ENCODE measurements around the gene KCNB1.
A peak's percentile ranks its signal among the peaks of the same experiment; 100 is the strongest.

KCNB1 gene

GRCh38 chr20:49426395-49426794 lies 56.1 kb downstream of the KCNB1 start:
- TF ChIP-seq CTCF (IDR thresholded peaks at IDR 0.05; ENCODE audit: low read length, missing control alignments) = no peak
- no peak overlapping the region for H3K4me3 ChIP-seq (replicated peaks; ENCODE audit: low read depth, low read length)
- no peak for DNase-seq (ENCODE audit: low read depth)

GRCh38 chr20:49424536-49424935 lies 57.9 kb downstream of the KCNB1 start:
- H3K4me3 ChIP-seq (replicated peaks; ENCODE audit: low read depth, low read length) = no peak overlapping the region
- no peak for TF ChIP-seq CTCF (IDR thresholded peaks at IDR 0.05; ENCODE audit: low read length, missing control alignments)
- DNase-seq (ENCODE audit: low read depth) = no peak

- no peak for TF ChIP-seq CTCF (IDR thresholded peaks at IDR 0.05; ENCODE audit: low read length, missing control alignments)
- no peak overlapping the region for H3K4me3 ChIP-seq (replicated peaks; ENCODE audit: low read depth, low read length)
- DNase-seq (ENCODE audit: low read depth) = no peak
Measured at GRCh38 chr20:49422161-49422560, 60.3 kb downstream of the KCNB1 start.

- no peak overlapping the region for H3K4me3 ChIP-seq (replicated peaks; ENCODE audit: low read depth, low read length)
- no peak for TF ChIP-seq CTCF (IDR thresholded peaks at IDR 0.05; ENCODE audit: low read length, missing control alignments)
- DNase-seq (ENCODE audit: low read depth) = peak; percentile 31
Measured at GRCh38 chr20:49420811-49421295, 61.6 kb downstream of the KCNB1 start.

- H3K4me3 ChIP-seq (replicated peaks; ENCODE audit: low read depth, low read length) = no peak overlapping the region
- no peak for DNase-seq (ENCODE audit: low read depth)
- TF ChIP-seq CTCF (IDR thresholded peaks at IDR 0.05; ENCODE audit: low read length, missing control alignments) = no peak
Measured at GRCh38 chr20:49420292-49420691, 62.2 kb downstream of the KCNB1 start.

GRCh38 chr20:49419785-49420184 lies 62.7 kb downstream of the KCNB1 start:
- DNase-seq (ENCODE audit: low read depth) = no peak
- no peak overlapping the region for H3K4me3 ChIP-seq (replicated peaks; ENCODE audit: low read depth, low read length)
- TF ChIP-seq CTCF (IDR thresholded peaks at IDR 0.05; ENCODE audit: low read length, missing control alignments) = no peak

- TF ChIP-seq CTCF (IDR thresholded peaks at IDR 0.05; ENCODE audit: low read length, missing control alignments) = no peak
- DNase-seq (ENCODE audit: low read depth) = no peak
- H3K4me3 ChIP-seq (replicated peaks; ENCODE audit: low read depth, low read length) = no peak overlapping the region
Measured at GRCh38 chr20:49418809-49419208, 63.7 kb downstream of the KCNB1 start.

Data from fibroblast of pulmonary artery (primary cell).